NCI-H82 treated with DMSO at 0.1 percent for 48 hours (cell line): ENCODE data around the gene DBP.
"Not testable (repeated sequence)": the region's sequence is repeated elsewhere in the genome, so short reads cannot be mapped to it uniquely, and the experiment has no call there.

Source experiments
- DNase-seq: peaks from one replicate; lab custom pipeline; 2025; ENCODE audit not compliant: unreplicated experiment; lab: John Stamatoyannopoulos, UW

Gene DBP

GRCh38 chr19:48636859-48637448 is at the start of gene DBP:
Gene DBP (minus strand): TSS chr19:48637379. CDS start chr19:48636994, 385 bp downstream.
- DNase-seq: no peak

- DNase-seq: not testable (repeated sequence)
These were observed 49.5 kb upstream of the DBP start for GRCh38 chr19:48686637-48687036.

- DNase-seq: peak; percentile 31
These were observed 48.9 kb upstream of the DBP start for GRCh38 chr19:48686088-48686487.

GRCh38 chr19:48685583-48685982 is 48.4 kb upstream of the DBP start:
- DNase-seq: no peak

- DNase-seq: no peak
These were observed 46.2 kb upstream of the DBP start for GRCh38 chr19:48683349-48683748.

GRCh38 chr19:48681127-48681470 is 43.9 kb upstream of the DBP start:
- DNase-seq: no peak

GRCh38 chr19:48680436-48681126 is 43.4 kb upstream of the DBP start:
- no peak for DNase-seq

GRCh38 chr19:48680006-48680405 is 42.8 kb upstream of the DBP start:
- not testable (repeated sequence) for DNase-seq

GRCh38 chr19:48678201-48678600 is 41.0 kb upstream of the DBP start:
- DNase-seq: no peak

GRCh38 chr19:48676887-48677286 is 39.7 kb upstream of the DBP start:
- DNase-seq: no peak

GRCh38 chr19:48676487-48676886 is 39.3 kb upstream of the DBP start:
- no peak for DNase-seq

GRCh38 chr19:48674921-48675824 is 38.0 kb upstream of the DBP start:
- peak; percentile 69 for DNase-seq

GRCh38 chr19:48674216-48674809 is 37.1 kb upstream of the DBP start:
- DNase-seq: no peak

- DNase-seq: no peak
These were observed 36.4 kb upstream of the DBP start for GRCh38 chr19:48673436-48674100.

GRCh38 chr19:48672994-48673393 is 35.8 kb upstream of the DBP start, which contains the start of gene NTN5:
Gene NTN5 (minus strand): TSS chr19:48673017. CDS start chr19:48670986, 2,031 bp downstream.
- DNase-seq: no peak

- DNase-seq: no peak
These were observed 34.3 kb upstream of the DBP start for GRCh38 chr19:48671446-48671995.

- no peak for DNase-seq
These were observed 33.7 kb upstream of the DBP start for GRCh38 chr19:48670699-48671445.

GRCh38 chr19:48669903-48670668 is 32.9 kb upstream of the DBP start:
- no peak for DNase-seq

- no peak for DNase-seq
These were observed 31.6 kb upstream of the DBP start for GRCh38 chr19:48668761-48669160.
